Sigmoid colon (tissue), 4 donors: Measurements from ENCODE around the gene CTTN.

Experiments
- EP300 ChIP-seq, 4 donors: sonication (generic); formaldehyde crosslinking; IDR thresholded peaks; one replicate each; pipeline ENCODE4 v1.6.1; 2017; ENCODE audit warnings: antibody characterized with exemption in 4 of 4
- POLR2A ChIP-seq, 2 donors: fragments of 450-650 bp; IDR thresholded peaks; one replicate each; pipeline ENCODE4 v1.6.1; 2016; ENCODE audit warnings: antibody characterized with exemption in 2 of 2, mild to moderate bottlenecking in 2 of 2, moderate library complexity in 2 of 2
- POLR2AphosphoS5 ChIP-seq, 4 donors: sonication (generic); formaldehyde crosslinking; IDR thresholded peaks; one replicate each; pipeline ENCODE4 v1.6.1; 2017; ENCODE audit warnings: antibody characterized with exemption in 4 of 4
- TF ChIP-seq, protein P1 (sequence below), 4 experiments: fragments of 450-650 bp in 3 of 4; fragments of 200-600 bp in 1 of 4; IDR thresholded peaks; one replicate each; pipeline ENCODE4 v1.5.1; 2016 to 2019; ENCODE audit warnings: antibody characterized with exemption in 4 of 4, mild to moderate bottlenecking in 3 of 4, moderate library complexity in 2 of 4

DNA sequence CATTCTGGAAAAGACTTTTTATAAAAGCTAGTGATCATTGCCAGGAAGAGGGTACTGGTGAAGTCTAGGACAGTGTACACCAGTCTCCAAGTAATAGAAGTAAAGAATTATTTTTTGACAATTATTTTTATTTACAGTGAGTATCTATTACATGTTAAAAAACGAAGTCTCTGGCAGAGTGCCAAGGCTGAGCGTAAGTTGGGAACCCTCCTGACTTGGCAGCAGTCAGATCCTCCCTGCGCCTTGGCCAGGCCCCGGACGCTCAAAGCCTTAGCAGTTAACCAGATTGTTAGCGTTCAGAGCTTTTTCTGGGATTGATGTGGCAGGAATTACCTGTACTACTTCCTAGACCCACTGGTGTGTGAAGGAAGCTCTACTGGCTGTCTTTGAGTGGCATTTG lies 38.1 kb upstream of the CTTN start:
- TF ChIP-seq EP300 (IDR thresholded peaks at IDR 0.05) (no peak), POLR2A (IDR thresholded peaks at IDR 0.05) (no peak), POLR2AphosphoS5 (IDR thresholded peaks at IDR 0.05) (no peak)
- TF ChIP-seq, protein P1, sequence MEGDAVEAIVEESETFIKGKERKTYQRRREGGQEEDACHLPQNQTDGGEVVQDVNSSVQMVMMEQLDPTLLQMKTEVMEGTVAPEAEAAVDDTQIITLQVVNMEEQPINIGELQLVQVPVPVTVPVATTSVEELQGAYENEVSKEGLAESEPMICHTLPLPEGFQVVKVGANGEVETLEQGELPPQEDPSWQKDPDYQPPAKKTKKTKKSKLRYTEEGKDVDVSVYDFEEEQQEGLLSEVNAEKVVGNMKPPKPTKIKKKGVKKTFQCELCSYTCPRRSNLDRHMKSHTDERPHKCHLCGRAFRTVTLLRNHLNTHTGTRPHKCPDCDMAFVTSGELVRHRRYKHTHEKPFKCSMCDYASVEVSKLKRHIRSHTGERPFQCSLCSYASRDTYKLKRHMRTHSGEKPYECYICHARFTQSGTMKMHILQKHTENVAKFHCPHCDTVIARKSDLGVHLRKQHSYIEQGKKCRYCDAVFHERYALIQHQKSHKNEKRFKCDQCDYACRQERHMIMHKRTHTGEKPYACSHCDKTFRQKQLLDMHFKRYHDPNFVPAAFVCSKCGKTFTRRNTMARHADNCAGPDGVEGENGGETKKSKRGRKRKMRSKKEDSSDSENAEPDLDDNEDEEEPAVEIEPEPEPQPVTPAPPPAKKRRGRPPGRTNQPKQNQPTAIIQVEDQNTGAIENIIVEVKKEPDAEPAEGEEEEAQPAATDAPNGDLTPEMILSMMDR (IDR thresholded peaks at IDR 0.05) = no peak
